Hepatocyte (in vitro differentiated cells): ENCODE measurements around the gene ATOX1.

Experiments
- CTCF ChIP-seq: fragments of 200-600 bp; sonication (generic); IDR thresholded peaks from 2 replicates; pipeline ENCODE4 v1.5.1; 2016; ENCODE audit warnings: antibody characterized with exemption, mild to moderate bottlenecking; ENCODE audit not compliant: poor library complexity
- EZH2phosphoT487 ChIP-seq: fragments of 200-600 bp; sonication (generic); IDR thresholded peaks from one replicate; pipeline ENCODE4 v1.6.1; 2018; ENCODE audit warnings: antibody characterized with exemption, mild to moderate bottlenecking, low read depth, moderate library complexity; ENCODE audit not compliant: unreplicated experiment, severe bottlenecking

GRCh38 chr5:151724360-151724759 lies 34.1 kb downstream of the ATOX1 start:
- TF ChIP-seq CTCF, result no peak
- TF ChIP-seq EZH2phosphoT487, result no peak
